ENCODE data around the gene CUZD1.
"Not testable (repeated sequence)": the region's sequence is repeated elsewhere in the genome, so short reads cannot be mapped to it uniquely, and the experiment has no call there.

GRCh38 chr10:122868768-122869167 is 23.1 kb upstream of the CUZD1 start:
- not testable (repeated sequence) for TF ChIP-seq TAF1 (IDR thresholded peaks at IDR 0.05; ENCODE audit: borderline replicate concordance, low read depth, low read length); POLR2AphosphoS5 (IDR thresholded peaks at IDR 0.05; ENCODE audit: low read depth, low read length); POLR2A (IDR thresholded peaks at IDR 0.05; ENCODE audit: low read depth, low read length)

Measured in GM12892 (cell line).